Osteocyte (in vitro differentiated cells): ENCODE data around the gene CHST3. TPM values are rescaled to one million over a fixed set of nuclear protein-coding genes. Genes with fewer than 3 reads are reported as not detected.
A peak's percentile ranks its signal among the peaks of the same experiment; 100 is the strongest.

Experiments used
- DNase-seq: peaks from one replicate; pipeline ENCODE4 v3.0.0; 2021; ENCODE audit warnings: mixed read lengths; ENCODE audit not compliant: unreplicated experiment; ENCODE audit errors: extremely low spot score
- H3K27ac Mint-ChIP-seq: one replicate; pipeline ENCODE4 v1.8.0; 2021; ENCODE audit warnings: mild to moderate bottlenecking, mixed read lengths; ENCODE audit not compliant: unreplicated experiment
- H3K27me3 Mint-ChIP-seq: one replicate; pipeline ENCODE4 v1.8.0; 2021; ENCODE audit warnings: mixed read lengths; ENCODE audit not compliant: unreplicated experiment
- H3K36me3 Mint-ChIP-seq: one replicate; pipeline ENCODE4 v1.8.0; 2021; ENCODE audit warnings: mixed read lengths; ENCODE audit not compliant: unreplicated experiment
- H3K4me1 Mint-ChIP-seq: one replicate; pipeline ENCODE4 v1.8.0; 2021; ENCODE audit warnings: mixed read lengths; ENCODE audit not compliant: unreplicated experiment
- H3K4me3 Mint-ChIP-seq: one replicate; pipeline ENCODE4 v1.8.0; 2021; ENCODE audit warnings: mild to moderate bottlenecking, moderate library complexity, mixed read lengths; ENCODE audit not compliant: unreplicated experiment
- H3K9me3 Mint-ChIP-seq: one replicate; pipeline ENCODE4 v1.8.0; 2021; ENCODE audit warnings: mixed read lengths; ENCODE audit not compliant: unreplicated experiment
- CTCF ChIP-seq: fragments of 200-600 bp; sonication (generic); IDR thresholded peaks from 2 replicates; pipeline ENCODE4 v1.5.0; 2021; ENCODE audit warnings: antibody characterized with exemption, mild to moderate bottlenecking, moderate library complexity
- total RNA-seq: library from RNA; stranded (reverse); gene quantifications from 2 replicates; pipeline ENCODE4 v1.2.1, GENCODE V29; 2021

The CHST3 gene
- total RNA-seq, 1 donor from 2014 or later: 35.0 TPM

- no peaks in the 10 kb centered on the region for H3K27me3 Mint-ChIP-seq
- no peaks in the 10 kb centered on the region for H3K36me3 Mint-ChIP-seq
- H3K4me1 Mint-ChIP-seq: peaks cover 32% of the 10 kb centered on the region
- peak overlapping the region; percentile 44 for H3K27ac Mint-ChIP-seq
- H3K4me3 Mint-ChIP-seq: peak overlapping the region; percentile 60
- no peak for DNase-seq
- no peak for TF ChIP-seq CTCF
- H3K9me3 Mint-ChIP-seq: no peaks in the 10 kb centered on the region
Observed at GRCh38 chr10:71962901-71963300, 1.3 kb upstream of the CHST3 start.

DNA sequence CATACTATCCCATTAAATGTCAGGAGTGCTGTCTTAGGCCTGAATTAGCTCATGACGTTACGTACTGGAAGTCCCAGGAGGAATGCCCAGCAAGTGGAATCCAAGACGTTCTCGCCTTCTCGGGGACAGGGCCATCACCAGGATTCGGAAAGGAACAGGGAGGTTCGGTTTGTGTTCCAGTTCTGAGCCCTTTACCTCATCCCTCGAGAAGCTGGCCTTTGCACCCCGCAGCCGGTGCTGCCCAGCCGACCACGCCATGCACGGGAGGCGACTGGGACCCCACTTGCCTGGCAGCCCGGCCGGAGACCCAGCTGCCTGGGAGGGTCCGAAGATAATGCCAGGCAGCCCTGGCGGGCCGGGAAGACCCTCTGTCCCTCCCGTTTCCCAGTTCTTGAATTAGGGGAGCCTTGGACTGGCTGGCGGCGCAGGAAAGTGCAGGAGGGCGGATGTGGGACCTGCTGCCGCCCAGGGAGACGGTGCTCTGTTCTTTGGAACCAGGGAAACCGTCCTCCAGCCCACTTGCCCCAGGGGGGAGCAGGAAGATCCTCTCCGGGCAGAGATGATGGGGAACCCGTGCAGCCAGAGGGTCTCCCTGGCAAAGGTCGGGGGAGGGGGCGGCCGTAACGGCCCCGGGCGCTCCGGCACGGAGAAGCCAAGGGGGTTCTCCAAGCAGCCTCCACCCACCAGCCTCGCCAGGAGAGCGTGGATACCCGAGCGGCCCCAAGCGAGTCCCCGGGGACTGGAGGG is 671 bp upstream of the CHST3 start:
- Mint-ChIP-seq H3K9me3 (no peaks in the 10 kb centered on the region), H3K27ac (peak overlapping the region; percentile 68), H3K36me3 (no peaks in the 10 kb centered on the region), H3K27me3 (no peaks in the 10 kb centered on the region), H3K4me3 (peak overlapping the region; percentile 60), H3K4me1 (peaks cover 38% of the 10 kb centered on the region)
- DNase-seq: no peak
- TF ChIP-seq CTCF: no peak

- no peaks in the 10 kb centered on the region for H3K36me3 Mint-ChIP-seq
- peak overlapping the region; percentile 95 for H3K27ac Mint-ChIP-seq
- peaks cover 51% of the 10 kb centered on the region for H3K4me1 Mint-ChIP-seq
- no peaks in the 10 kb centered on the region for H3K9me3 Mint-ChIP-seq
- H3K27me3 Mint-ChIP-seq: no peaks in the 10 kb centered on the region
- TF ChIP-seq CTCF: no peak
- no peak for DNase-seq
- peak overlapping the region; percentile 98 for H3K4me3 Mint-ChIP-seq
Observed at GRCh38 chr10:71964743-71965515, 734 bp downstream of the CHST3 start.

- Mint-ChIP-seq H3K4me1 (peaks cover 58% of the 10 kb centered on the region), H3K4me3 (peak overlapping the region; percentile 98), H3K27ac (peak overlapping the region; percentile 95), H3K27me3 (no peaks in the 10 kb centered on the region), H3K9me3 (no peaks in the 10 kb centered on the region), H3K36me3 (no peaks in the 10 kb centered on the region)
- no peak for TF ChIP-seq CTCF
- DNase-seq: no peak
Observed at GRCh38 chr10:71965623-71966022, 1.4 kb downstream of the CHST3 start.
